ENCODE data around the gene AUNIP. TPM values are rescaled to one million over a fixed set of nuclear protein-coding genes. Genes with fewer than 3 reads are reported as not detected.

The AUNIP gene
- polyA plus RNA-seq, 3 donors, result 0.19 to 0.44 (median 0.44) TPM

DNA sequence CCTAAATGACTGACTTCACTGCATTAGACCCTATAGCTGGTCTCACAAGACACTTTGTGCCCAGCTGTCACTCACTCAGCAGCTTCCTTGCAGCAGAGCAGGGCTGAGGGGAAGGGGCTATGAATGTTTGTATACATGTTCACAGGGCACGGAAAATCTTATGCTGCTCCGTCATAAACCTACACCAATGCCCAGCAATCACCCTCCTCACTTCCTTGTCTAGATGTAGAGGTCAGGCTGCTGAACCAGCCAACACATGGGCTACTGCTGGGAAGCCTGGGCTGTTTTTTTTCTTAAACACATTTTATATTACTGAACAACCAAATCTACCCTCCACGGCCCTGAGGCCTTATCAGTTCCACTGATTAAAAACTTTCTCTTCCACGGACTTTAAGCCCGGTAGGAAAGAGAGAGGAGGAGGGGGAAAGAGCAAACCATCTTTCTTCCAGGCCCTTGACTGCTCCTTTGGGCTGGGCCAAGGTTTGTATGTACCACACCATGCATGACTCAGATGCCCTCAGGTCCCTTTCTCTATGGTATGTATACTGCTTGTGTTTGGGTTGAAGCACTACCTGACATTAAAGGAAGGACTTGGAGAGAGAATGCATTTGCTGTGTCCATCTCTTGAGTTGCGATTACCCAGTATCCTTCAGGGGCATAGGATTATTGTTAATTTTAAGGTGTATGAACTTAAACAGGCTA, 26.8 kb downstream of the AUNIP start:
- peaks cover 0 to 8% of the 10 kb centered on the region in 2 donors for H3K4me1 ChIP-seq (ENCODE audit: control insufficient read depth in 1 of 2, insufficient read depth in 2 of 2, low read length in 2 of 2)
- H3K9me3 ChIP-seq (replicated peaks in 1 of 2; ENCODE audit: control insufficient read depth in 1 of 2, insufficient read depth in 1 of 2, low read length in 2 of 2), result no peaks in the 10 kb centered on the region
- peak overlapping the region in 1 of 2 donors; percentile 45 for H3K27ac ChIP-seq (ENCODE audit: low read depth in 1 of 2, low read length in 2 of 2)
- no CpG with 5 or more reads among the region's 6 CpGs for WGBS (ENCODE audit: insufficient coverage)
- Mint-ChIP-seq H3K27me3 (ENCODE audit: low read depth in 3 of 3) (no peaks in the 10 kb centered on the region), H3K27ac (no peak overlapping the region), H3K4me1 (peaks cover 11% of the 10 kb centered on the region), H3K4me3 (no peak overlapping the region), H3K9me3 (no peaks in the 10 kb centered on the region), H3K36me3 (peaks cover 82 to 84% of the 10 kb centered on the region in 2 donors)
- H3K27me3 ChIP-seq (ENCODE audit: control insufficient read depth in 2 of 2, insufficient read depth in 2 of 2, low read length in 2 of 2), result no peaks in the 10 kb centered on the region
- TF ChIP-seq, protein P1, sequence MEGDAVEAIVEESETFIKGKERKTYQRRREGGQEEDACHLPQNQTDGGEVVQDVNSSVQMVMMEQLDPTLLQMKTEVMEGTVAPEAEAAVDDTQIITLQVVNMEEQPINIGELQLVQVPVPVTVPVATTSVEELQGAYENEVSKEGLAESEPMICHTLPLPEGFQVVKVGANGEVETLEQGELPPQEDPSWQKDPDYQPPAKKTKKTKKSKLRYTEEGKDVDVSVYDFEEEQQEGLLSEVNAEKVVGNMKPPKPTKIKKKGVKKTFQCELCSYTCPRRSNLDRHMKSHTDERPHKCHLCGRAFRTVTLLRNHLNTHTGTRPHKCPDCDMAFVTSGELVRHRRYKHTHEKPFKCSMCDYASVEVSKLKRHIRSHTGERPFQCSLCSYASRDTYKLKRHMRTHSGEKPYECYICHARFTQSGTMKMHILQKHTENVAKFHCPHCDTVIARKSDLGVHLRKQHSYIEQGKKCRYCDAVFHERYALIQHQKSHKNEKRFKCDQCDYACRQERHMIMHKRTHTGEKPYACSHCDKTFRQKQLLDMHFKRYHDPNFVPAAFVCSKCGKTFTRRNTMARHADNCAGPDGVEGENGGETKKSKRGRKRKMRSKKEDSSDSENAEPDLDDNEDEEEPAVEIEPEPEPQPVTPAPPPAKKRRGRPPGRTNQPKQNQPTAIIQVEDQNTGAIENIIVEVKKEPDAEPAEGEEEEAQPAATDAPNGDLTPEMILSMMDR (IDR thresholded peaks at IDR 0.05), result no peak
- H3K9ac ChIP-seq (ENCODE audit: insufficient read depth, low read length, poor library complexity, severe bottlenecking), result no peak overlapping the region
- H3K79me2 ChIP-seq (ENCODE audit: insufficient read depth, low read length), result peaks cover 9% of the 10 kb centered on the region
- peaks cover 79 to 97% of the 10 kb centered on the region in 2 donors for H3K36me3 ChIP-seq (replicated peaks in 1 of 2; ENCODE audit: control insufficient read depth in 1 of 2, insufficient read depth in 2 of 2, low read length in 2 of 2)
- no peak overlapping the region for H3K4me3 ChIP-seq (replicated peaks in 1 of 3; ENCODE audit: low read depth in 2 of 3, low read length in 3 of 3)
- H2AFZ ChIP-seq (ENCODE audit: insufficient read depth, low read depth, low read length, poor library complexity, severe bottlenecking), result no peak overlapping the region
- H4K20me1 ChIP-seq (ENCODE audit: insufficient read depth, low read length), result peaks cover 5% of the 10 kb centered on the region
- no peak for DNase-seq
- intact Hi-C loops (cut with micrococcal nuclease), result no loop called here
- no peak overlapping the region for H3K4me2 ChIP-seq (replicated peaks; ENCODE audit: extremely low read depth, low read length, poor library complexity, severe bottlenecking)

DNA sequence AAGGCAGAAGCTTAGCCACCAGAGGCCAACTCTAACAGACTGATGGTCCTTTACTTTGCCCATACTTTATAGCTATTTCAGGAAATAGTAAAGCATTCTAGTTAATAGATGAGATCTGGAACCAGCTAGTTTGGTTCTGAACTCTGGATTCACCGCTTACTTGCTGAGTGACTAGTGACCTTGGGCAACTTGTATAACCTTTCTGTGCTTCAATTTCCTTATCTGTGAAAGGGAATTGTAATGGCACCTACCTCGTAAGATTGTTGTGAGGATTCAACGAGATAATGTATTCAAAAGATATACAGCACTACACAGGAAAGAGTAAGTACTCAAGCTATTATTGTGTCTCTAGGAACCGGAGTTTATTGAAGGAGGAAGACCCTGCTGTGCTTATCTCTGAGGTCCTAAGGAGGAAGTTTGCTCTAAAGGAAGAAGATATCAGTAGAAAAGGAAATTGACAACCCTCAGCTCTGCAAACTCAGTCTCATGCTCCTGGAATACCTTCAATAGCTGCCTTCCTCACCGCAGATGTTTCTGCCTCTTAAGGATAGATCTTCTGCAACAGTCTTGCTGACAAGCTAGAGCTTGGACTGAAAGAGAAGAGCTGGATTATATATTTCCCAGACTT, 27.6 kb downstream of the AUNIP start:
- no peak overlapping the region for H2AFZ ChIP-seq (ENCODE audit: insufficient read depth, low read depth, low read length, poor library complexity, severe bottlenecking)
- TF ChIP-seq, protein P1 (IDR thresholded peaks at IDR 0.05), result no peak
- H3K79me2 ChIP-seq (ENCODE audit: insufficient read depth, low read length), result peaks cover 9% of the 10 kb centered on the region
- peak overlapping the region in 1 of 2 donors; percentile 45 for H3K27ac ChIP-seq (ENCODE audit: low read depth in 1 of 2, low read length in 2 of 2)
- peaks cover 87 to 90% of the 10 kb centered on the region in 2 donors for H3K36me3 Mint-ChIP-seq
- peak overlapping the region in 3 of 7 donors; percentile 8 to 31 (median 12) for H3K27ac Mint-ChIP-seq
- H3K27me3 Mint-ChIP-seq (ENCODE audit: low read depth in 3 of 3), result no peaks in the 10 kb centered on the region
- peaks cover 5% of the 10 kb centered on the region for H4K20me1 ChIP-seq (ENCODE audit: insufficient read depth, low read length)
- no peak overlapping the region for H3K4me3 ChIP-seq (replicated peaks in 1 of 3; ENCODE audit: low read depth in 2 of 3, low read length in 3 of 3)
- H3K9me3 Mint-ChIP-seq, result no peaks in the 10 kb centered on the region
- no peaks in the 10 kb centered on the region for H3K27me3 ChIP-seq (ENCODE audit: control insufficient read depth in 2 of 2, insufficient read depth in 2 of 2, low read length in 2 of 2)
- intact Hi-C loops (cut with micrococcal nuclease), result no loop called here
- H3K4me1 ChIP-seq (ENCODE audit: control insufficient read depth in 1 of 2, insufficient read depth in 2 of 2, low read length in 2 of 2), result peaks cover 0 to 8% of the 10 kb centered on the region in 2 donors
- no peak overlapping the region for H3K4me3 Mint-ChIP-seq
- no CpG with 5 or more reads among the region's 5 CpGs for WGBS (ENCODE audit: insufficient coverage)
- no peak overlapping the region for H3K4me2 ChIP-seq (replicated peaks; ENCODE audit: extremely low read depth, low read length, poor library complexity, severe bottlenecking)
- H3K36me3 ChIP-seq (replicated peaks in 1 of 2; ENCODE audit: control insufficient read depth in 1 of 2, insufficient read depth in 2 of 2, low read length in 2 of 2), result peaks cover 86 to 100% of the 10 kb centered on the region in 2 donors
- H3K9me3 ChIP-seq (replicated peaks in 1 of 2; ENCODE audit: control insufficient read depth in 1 of 2, insufficient read depth in 1 of 2, low read length in 2 of 2), result no peaks in the 10 kb centered on the region
- no peak for DNase-seq
- no peak overlapping the region for H3K9ac ChIP-seq (ENCODE audit: insufficient read depth, low read length, poor library complexity, severe bottlenecking)
- peaks cover 11% of the 10 kb centered on the region for H3K4me1 Mint-ChIP-seq
